PC-3 (cell line): ENCODE results near the gene TPPP. TPM values are rescaled to one million over a fixed set of nuclear protein-coding genes. Genes with fewer than 3 reads are reported as not detected.

Experiments
- ATAC-seq: fragments of 200-7000 bp; cut with Tn5 transposase; 2 replicates; pipeline ENCODE4 v1.9.1; 2020; ENCODE audit warnings: mild to moderate bottlenecking, moderate library complexity
- BruUV-seq: library from RNA; stranded (reverse); fragments of 400-500 nt; replicated peaks from 2 replicates; lab custom pipeline; 2021; lab: Mats Ljungman, UMichigan
- CTCF ChIA-PET: fragments of 300-600 bp; sonication (Branson Sonifier 250); formaldehyde crosslinking; loops from one replicate; lab custom pipeline; 2022; ENCODE audit warnings: antibody characterized with exemption; lab: Charles Lee
- POLR2A ChIA-PET: fragments of 300-600 bp; sonication (Branson Sonifier 250); formaldehyde crosslinking; loops from one replicate; lab custom pipeline; 2022; ENCODE audit warnings: antibody characterized with exemption; ENCODE audit not compliant: unreplicated experiment; lab: Charles Lee
- DNase-seq: peaks from one replicate; pipeline ENCODE4 v3.0.0-alpha.2; 2015
- H2AFZ ChIP-seq: fragments of 300-600 bp; sonication (generic); 2 replicates; pipeline ENCODE4 v1.6.0; 2016; ENCODE audit warnings: antibody characterized with exemption, low read length
- H3F3A ChIP-seq: fragments of 300-600 bp; sonication (generic); one replicate; pipeline ENCODE4 v1.6.0; 2017; ENCODE audit warnings: antibody characterized with exemption, low read length, control low read depth, mild to moderate bottlenecking; ENCODE audit not compliant: unreplicated experiment
- H3K27ac ChIP-seq: fragments of 300-600 bp; sonication (generic); 2 replicates; pipeline ENCODE4 v1.5.1; 2016; ENCODE audit warnings: mild to moderate bottlenecking, low read length
- H3K27me3 ChIP-seq: fragments of 300-600 bp; sonication (generic); 2 replicates; pipeline ENCODE4 v1.6.1; 2016; ENCODE audit warnings: low read length, mixed read lengths
- H3K36me3 ChIP-seq: fragments of 300-600 bp; sonication (generic); 2 replicates; pipeline ENCODE4 v1.6.1; 2016; ENCODE audit warnings: low read depth, mixed run types, low read length, mixed read lengths
- H3K4me1 ChIP-seq: fragments of 300-600 bp; sonication (generic); 2 replicates; pipeline ENCODE4 v1.5.1; 2016; ENCODE audit warnings: low read length; ENCODE audit not compliant: insufficient read depth
- H3K4me2 ChIP-seq: fragments of 300-600 bp; sonication (generic); 2 replicates; pipeline ENCODE4 v1.6.0; 2016; ENCODE audit warnings: low read length
- H3K4me3 ChIP-seq: fragments of 300-600 bp; sonication (generic); 2 replicates; pipeline ENCODE4 v1.5.1; 2016; ENCODE audit warnings: mild to moderate bottlenecking, low read length, mixed read lengths
- H3K79me2 ChIP-seq: fragments of 300-600 bp; sonication (generic); 2 replicates; pipeline ENCODE4 v1.6.1; 2017; ENCODE audit warnings: low read length, mixed read lengths
- H3K9ac ChIP-seq: fragments of 300-600 bp; sonication (generic); 2 replicates; pipeline ENCODE4 v1.6.0; 2016; ENCODE audit warnings: mild to moderate bottlenecking, low read length
- H3K9me2 ChIP-seq: fragments of 300-600 bp; sonication (generic); replicated peaks from 2 replicates; pipeline ENCODE4 v1.6.1; 2016; ENCODE audit warnings: mixed run types, low read length, mixed read lengths
- H3K9me3 ChIP-seq: fragments of 300-600 bp; sonication (generic); 2 replicates; pipeline ENCODE4 v1.6.1; 2016; ENCODE audit warnings: low read length, mixed read lengths
- H4K20me1 ChIP-seq: fragments of 300-600 bp; sonication (generic); 2 replicates; pipeline ENCODE4 v1.6.1; 2016; ENCODE audit warnings: low read length, mixed read lengths
- CTCF ChIP-seq: fragments of 300-600 bp; sonication (generic); conservative IDR thresholded peaks from 2 replicates; pipeline ENCODE4 v1.5.1; 2017; ENCODE audit warnings: antibody characterized with exemption, low read depth, mild to moderate bottlenecking, low read length
- EZH2 ChIP-seq: fragments of 300-600 bp; sonication (generic); IDR thresholded peaks from one replicate; pipeline ENCODE4 v1.6.1; 2017; ENCODE audit warnings: antibody characterized with exemption, mild to moderate bottlenecking, low read length; ENCODE audit not compliant: unreplicated experiment
- EZH2phosphoT487 ChIP-seq: fragments of 300-600 bp; sonication (generic); IDR thresholded peaks from 2 replicates; pipeline ENCODE4 v1.6.1; 2018; ENCODE audit warnings: mild to moderate bottlenecking, antibody characterized with exemption, low read length, borderline replicate concordance
- intact Hi-C: fragments of 100-400 bp; cut with micrococcal nuclease; formaldehyde crosslinking; loops from 2 replicates; pipeline ENCODE4 v1.9.0; 2023
- total RNA-seq: library from RNA; depleted of rRNA; stranded (reverse); fragments of >200 nt; gene quantifications from 2 replicates; pipeline ENCODE4 v1.2.3, GENCODE V29; 2014

The TPPP gene
- total RNA-seq, 1 experiment from 2014 or later: 1.9 TPM

GRCh38 chr5:652773-653350 is 40.3 kb downstream of the TPPP start:
- ATAC-seq (no peak), DNase-seq (no peak)
- TF ChIP-seq CTCF (no peak), EZH2 (no peak), EZH2phosphoT487 (no peak)
- POLR2A ChIA-PET: no interaction called here
- no peak overlapping the region for H2AFZ ChIP-seq
- H3K9ac ChIP-seq: no peak overlapping the region
- no peaks in the 10 kb centered on the region for H4K20me1 ChIP-seq
- CTCF ChIA-PET: no interaction called here
- H3F3A ChIP-seq: no peaks in the 10 kb centered on the region
- no peak overlapping the region for H3K4me3 ChIP-seq
- H3K27ac ChIP-seq: no peak overlapping the region
- H3K9me3 ChIP-seq: no peaks in the 10 kb centered on the region
- H3K27me3 ChIP-seq: no peaks in the 10 kb centered on the region
- H3K9me2 ChIP-seq: no peaks in the 10 kb centered on the region
- no TSS peak for BruUV-seq
- H3K4me2 ChIP-seq: no peak overlapping the region
- intact Hi-C loops: no loop called here
- H3K79me2 ChIP-seq: no peaks in the 10 kb centered on the region
- peaks cover 18% of the 10 kb centered on the region for H3K36me3 ChIP-seq
- H3K4me1 ChIP-seq: peaks cover 9% of the 10 kb centered on the region

DNA sequence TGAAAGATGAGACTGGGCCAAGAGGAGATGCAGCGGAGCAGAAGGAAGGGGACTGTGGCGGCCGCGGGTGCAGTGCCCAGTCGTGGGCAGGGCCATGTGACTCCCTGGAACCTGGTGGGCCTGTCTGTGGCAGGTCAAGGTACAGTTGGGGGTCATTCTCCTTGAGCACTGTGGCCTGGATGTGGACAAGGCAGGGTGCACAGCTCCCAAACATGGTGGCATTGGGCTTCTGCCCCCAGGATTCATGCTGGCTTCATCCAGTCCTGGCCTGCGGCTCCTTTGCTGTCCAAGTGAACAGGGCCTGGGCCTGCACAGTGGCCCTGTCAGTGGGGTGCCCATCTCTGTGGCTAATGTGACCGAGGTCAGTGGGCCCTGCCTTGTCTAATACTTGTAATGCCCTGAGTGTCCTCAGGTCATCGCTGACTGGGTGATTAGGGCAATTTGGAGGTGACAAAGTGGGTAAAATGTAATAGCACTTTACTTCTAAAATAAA is 41.1 kb downstream of the TPPP start:
- DNase-seq (no peak), ATAC-seq (no peak)
- no peaks in the 10 kb centered on the region for H3K79me2 ChIP-seq
- no peak overlapping the region for H3K9ac ChIP-seq
- H3K27me3 ChIP-seq: no peaks in the 10 kb centered on the region
- H3K9me3 ChIP-seq: no peaks in the 10 kb centered on the region
- H3K4me1 ChIP-seq: peaks cover 2% of the 10 kb centered on the region
- TF ChIP-seq EZH2: no peak
- TF ChIP-seq CTCF: no peak
- no peak for TF ChIP-seq EZH2phosphoT487
- H3K4me3 ChIP-seq: no peak overlapping the region
- no peaks in the 10 kb centered on the region for H4K20me1 ChIP-seq
- no peaks in the 10 kb centered on the region for H3K9me2 ChIP-seq
- CTCF ChIA-PET: no interaction called here
- no peak overlapping the region for H2AFZ ChIP-seq
- no TSS peak for BruUV-seq
- H3K27ac ChIP-seq: no peak overlapping the region
- no peak overlapping the region for H3K4me2 ChIP-seq
- no peaks in the 10 kb centered on the region for H3F3A ChIP-seq
- POLR2A ChIA-PET: no interaction called here
- peaks cover 26% of the 10 kb centered on the region for H3K36me3 ChIP-seq
- intact Hi-C loops: no loop called here

- H3F3A ChIP-seq: no peaks in the 10 kb centered on the region
- DNase-seq (no peak), ATAC-seq (no peak)
- no peak overlapping the region for H3K9ac ChIP-seq
- no peaks in the 10 kb centered on the region for H3K9me2 ChIP-seq
- ChIA-PET CTCF (no interaction called here), POLR2A (no interaction called here)
- H3K27ac ChIP-seq: no peak overlapping the region
- peaks cover 29% of the 10 kb centered on the region for H3K36me3 ChIP-seq
- H3K4me1 ChIP-seq: no peaks in the 10 kb centered on the region
- H3K4me2 ChIP-seq: no peak overlapping the region
- H3K4me3 ChIP-seq: no peak overlapping the region
- H3K79me2 ChIP-seq: no peaks in the 10 kb centered on the region
- TF ChIP-seq EZH2 (no peak), EZH2phosphoT487 (no peak), CTCF (no peak)
- no peaks in the 10 kb centered on the region for H4K20me1 ChIP-seq
- no TSS peak for BruUV-seq
- no peaks in the 10 kb centered on the region for H3K9me3 ChIP-seq
- H2AFZ ChIP-seq: no peak overlapping the region
- H3K27me3 ChIP-seq: no peaks in the 10 kb centered on the region
- intact Hi-C loops: no loop called here
Measured at GRCh38 chr5:651296-652022, 41.7 kb downstream of the TPPP start.
